Stimulated activated CD8-positive, alpha-beta memory T cell treated with anti-CD3 and anti-CD28 coated beads, Interleukin-12 subunit alpha, Interleukin-12 subunit beta, amount 100 ng/mL, for 24 hours (primary cell): ENCODE results near the gene CCT6A.
A peak's percentile ranks its signal among the peaks of the same experiment; 100 is the strongest.
"Not testable (repeated sequence)": the region's sequence is repeated elsewhere in the genome, so short reads cannot be mapped to it uniquely, and the experiment has no call there.

Source experiments
- DNase-seq: peaks from one replicate; pipeline ENCODE4 v3.0.0-alpha.2; 2020; ENCODE audit errors: extremely low read depth

CCT6A gene

DNA sequence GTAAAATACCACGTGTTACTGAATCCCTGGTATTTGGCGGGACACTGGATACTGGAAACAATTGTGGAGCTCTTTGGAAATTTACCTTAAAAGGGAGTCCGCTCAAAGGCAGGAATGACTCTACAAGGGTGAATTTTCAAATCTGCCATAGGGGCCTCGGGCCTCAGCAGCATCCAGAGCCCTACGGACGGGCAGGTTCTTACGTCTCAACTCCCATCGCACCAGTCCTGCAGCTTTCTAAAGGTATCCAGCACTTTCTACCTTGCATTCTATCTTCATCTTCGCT lies 569 bp upstream of the CCT6A start:
- no peak for DNase-seq

DNA sequence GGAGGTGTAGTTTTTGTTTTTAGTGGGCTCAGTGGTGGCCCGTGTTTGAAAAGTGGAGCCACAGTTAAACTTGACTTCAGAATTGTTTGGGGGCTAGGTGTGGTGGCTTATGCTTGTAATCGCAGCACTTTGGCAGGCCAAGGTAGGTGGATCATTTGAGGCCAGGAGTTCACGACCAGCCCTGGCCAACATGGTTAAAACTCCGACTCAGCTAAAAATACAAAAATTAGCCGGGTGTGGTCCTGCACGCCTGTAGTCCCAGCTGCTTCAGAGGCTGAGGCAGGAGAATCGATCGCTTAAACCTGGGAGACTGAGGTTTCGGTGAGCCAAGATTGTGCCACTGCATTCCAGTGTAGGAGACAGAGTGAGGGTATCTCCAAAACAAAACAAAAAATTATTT lies 1.8 kb downstream of the CCT6A start:
- DNase-seq, result no peak

DNA sequence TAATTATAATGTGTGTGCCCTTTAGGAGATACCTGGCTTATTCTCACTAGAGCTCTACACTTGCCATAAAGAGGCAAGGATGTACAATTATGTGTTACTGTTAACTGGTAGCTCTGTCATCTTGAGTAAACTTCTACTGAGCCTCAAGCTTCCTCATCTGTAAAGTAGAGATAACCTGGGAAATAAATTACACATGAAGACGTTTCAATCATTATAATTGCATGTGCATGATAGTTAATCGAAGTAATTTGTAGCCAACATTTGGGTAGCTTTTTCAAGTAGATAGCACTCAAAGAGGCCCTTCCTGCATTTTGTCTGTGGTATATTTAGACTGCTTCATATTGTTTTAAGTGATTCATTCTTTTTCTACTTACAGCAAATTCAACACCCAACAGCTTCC lies 2.4 kb downstream of the CCT6A start:
- no peak for DNase-seq

DNA sequence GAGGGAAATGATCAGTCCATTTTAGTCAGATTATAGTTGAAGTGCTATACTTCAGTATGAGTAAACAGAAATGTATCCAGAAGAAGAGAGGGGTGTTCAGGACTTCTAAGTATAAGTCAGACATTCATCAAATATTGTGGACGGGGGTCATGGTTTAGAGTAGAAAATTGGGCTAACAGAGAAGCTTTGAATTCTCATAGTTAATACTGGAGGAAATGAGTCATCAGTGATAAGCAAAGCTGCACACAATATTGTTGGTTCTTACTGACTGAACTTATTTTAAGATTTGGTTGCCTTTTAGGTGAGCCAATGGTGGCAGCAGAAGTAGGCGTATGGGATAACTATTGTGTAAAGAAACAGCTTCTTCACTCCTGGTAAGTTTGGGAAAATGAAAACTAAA lies 10.8 kb downstream of the CCT6A start:
- no peak for DNase-seq

DNA sequence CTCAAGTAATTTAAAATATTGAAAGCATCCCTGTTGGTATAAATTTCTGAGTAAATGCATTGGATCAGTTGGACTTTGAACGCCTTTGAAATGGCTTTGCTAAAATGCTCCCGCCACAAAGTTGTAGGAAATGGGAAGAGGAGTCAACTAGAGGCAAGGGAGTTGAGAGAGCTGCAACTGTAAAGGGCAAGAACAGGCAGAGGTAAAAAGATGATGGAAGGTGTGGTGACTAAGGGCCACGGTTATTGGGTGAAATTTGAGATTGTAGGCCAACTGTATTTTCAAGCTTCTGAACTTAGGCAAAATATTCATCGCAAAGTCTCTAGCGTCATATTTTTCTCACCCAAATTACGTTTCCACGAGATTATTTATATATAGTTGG lies 11.9 kb downstream of the CCT6A start:
- no peak for DNase-seq

DNA sequence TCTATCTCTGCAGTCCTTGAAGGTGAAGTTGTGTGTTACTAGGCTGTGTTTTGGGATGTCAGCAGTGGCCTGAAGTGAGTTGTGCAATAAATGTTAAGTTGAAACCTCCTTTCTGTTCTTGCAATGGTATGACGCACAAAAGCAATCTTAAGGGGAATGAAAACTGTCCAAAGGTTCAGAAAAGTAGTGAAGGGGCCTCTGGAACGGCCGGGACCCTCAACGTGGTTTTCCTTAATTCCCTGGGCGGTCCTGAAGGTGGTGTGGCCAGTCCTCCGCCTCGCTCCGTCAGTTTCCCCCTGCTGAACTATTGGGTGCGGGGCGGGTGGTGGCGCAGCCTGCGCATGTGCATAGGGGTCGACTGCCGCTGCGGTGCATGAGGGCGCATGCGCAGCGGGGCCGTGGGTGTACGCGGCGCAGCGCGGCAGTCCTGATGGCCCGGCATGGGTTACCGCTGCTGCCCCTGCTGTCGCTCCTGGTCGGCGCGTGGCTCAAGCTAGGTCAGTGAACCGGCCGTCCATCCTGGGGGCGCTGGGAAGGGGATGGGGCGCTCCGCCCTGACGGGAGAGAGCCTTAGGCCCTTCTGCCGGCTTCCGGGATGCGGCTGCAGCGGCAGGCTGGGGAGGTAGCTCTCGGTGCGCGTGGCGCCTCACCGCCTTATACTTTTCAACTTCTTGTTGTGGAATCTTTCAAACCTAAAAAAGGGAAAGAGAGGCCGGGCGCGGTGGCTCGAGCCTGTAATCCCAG lies 12.5 kb downstream of the CCT6A start, which contains the start of gene SUMF2:
TSS of gene SUMF2 (plus strand) at position 405 of the 744 bp plus-strand sequence. CDS start at position 431, 26 bp downstream.
- DNase-seq, result peak; percentile 75

DNA sequence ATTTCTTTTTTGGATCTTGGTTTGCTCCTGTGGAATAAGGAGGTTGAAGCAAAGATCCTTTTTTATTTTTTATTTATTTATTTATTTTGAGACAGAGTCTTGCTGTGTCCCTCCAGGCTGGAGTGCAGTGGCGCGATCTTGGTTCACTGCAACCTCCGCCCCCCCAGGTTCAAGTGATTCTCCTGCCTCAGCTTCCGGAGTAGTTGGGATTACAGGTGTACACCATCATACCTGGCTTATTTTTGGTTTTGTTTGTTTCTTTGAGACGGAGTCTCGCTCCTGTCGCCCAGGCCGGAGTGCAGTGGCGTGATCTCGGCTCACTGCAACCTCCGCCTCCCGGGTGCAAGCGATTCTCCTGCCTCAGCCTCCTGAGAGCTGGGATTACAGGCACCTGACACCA lies 14.8 kb downstream of the CCT6A start:
- DNase-seq, result not testable (repeated sequence)

DNA sequence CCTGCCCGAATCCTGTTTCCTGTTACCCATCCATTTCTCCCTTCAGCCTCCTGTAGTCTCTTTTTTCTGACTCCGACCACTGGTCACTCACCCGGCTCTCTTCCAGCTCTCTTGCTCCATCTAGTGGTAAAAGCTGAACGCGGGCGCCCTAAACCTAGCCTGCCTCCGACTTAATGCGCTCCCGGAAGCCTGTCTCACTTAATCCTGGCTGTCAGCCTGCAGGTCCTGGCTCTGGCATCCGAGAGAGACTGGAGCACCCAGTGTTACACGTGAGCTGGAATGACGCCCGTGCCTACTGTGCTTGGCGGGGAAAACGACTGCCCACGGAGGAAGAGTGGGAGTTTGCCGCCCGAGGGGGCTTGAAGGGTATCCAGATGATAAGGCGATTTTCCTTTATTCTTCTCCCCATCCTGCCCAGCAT lies 22.8 kb downstream of the CCT6A start:
- no peak for DNase-seq

DNA sequence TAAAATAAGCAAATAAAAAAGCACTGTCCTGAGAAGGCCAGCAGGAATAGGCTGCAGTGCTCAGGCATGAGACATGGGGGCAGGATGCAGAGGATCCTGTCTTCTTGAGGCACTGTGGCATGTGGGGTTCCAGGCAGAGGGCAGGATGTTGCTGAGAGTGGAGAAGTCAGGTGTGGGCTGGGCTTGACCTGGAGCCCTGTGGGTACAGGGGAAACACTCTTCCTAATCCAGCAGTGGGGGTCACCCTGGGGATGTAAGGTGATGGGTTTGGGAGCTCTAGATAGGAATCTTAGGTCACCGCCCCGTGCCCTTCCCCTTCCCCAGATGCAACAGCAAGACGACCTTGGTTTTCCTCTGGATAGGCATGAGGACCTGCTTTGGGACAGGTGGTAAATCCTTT lies 26.1 kb downstream of the CCT6A start:
- no peak for DNase-seq

DNA sequence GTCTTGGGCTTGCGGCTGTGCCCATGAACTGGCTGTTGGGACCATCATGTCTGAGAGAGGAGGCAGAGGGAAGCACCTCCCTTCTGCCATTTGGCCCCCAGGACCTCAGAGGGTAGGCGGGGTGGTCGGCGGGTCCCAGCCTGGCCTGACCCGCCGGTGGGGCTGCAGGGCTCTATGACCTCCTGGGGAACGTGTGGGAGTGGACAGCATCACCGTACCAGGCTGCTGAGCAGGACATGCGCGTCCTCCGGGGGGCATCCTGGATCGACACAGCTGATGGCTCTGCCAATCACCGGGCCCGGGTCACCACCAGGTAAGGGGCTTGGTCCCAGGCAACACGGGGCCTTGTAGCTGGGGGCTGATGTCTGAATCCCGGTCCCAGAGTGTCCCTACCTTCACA lies 26.6 kb downstream of the CCT6A start:
- DNase-seq, result no peak

DNA sequence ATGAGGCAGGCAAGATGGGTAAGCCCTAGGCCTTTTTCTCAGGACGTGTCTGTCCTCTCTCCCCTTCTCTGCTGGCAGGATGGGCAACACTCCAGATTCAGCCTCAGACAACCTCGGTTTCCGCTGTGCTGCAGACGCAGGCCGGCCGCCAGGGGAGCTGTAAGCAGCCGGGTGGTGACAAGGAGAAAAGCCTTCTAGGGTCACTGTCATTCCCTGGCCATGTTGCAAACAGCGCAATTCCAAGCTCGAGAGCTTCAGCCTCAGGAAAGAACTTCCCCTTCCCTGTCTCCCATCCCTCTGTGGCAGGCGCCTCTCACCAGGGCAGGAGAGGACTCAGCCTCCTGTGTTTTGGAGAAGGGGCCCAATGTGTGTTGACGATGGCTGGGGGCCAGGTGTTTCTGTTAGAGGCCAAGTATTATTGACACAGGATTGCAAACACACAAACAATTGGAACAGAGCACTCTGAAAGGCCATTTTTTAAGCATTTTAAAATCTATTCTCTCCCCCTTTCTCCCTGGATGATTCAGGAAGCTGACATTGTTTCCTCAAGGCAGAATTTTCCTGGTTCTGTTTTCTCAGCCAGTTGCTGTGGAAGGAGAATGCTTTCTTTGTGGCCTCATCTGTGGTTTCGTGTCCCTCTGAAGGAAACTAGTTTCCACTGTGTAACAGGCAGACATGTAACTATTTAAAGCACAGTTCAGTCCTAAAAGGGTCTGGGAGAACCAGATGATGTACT lies 28.1 kb downstream of the CCT6A start:
- no peak for DNase-seq

DNA sequence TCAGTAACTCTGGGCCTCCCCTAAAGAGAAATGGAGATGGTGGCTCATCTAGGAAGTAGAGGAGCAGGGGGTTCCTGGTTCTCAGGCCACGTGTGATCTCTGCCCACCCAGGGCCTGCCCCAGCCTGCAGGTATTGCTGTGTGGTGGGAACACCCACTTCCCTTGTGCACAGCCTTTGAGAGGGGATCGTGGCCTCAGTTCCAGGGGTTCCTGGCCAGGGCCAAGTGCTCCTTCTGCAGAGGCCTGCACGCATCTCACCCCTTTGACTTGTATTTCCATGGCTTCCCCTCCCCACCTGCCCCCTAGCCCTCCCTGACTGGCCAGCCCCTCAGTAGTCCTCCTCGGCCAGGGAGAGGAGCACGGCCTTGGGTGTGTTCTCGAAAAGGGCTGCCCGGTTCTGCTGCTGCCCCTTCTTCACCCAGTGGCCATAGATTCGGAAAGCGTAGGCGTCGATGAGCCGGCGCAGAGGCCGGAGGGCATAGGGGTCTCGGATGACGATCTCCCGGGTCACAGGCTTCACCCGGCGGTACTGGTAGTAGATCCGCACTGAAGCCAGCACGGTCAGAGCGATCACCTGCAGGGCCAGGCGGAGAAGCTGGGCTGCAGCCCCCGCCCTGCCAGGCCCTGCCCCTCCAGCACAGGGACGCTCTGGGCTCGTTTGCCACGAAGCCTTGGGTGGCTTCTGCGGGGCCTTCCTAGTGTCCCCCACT lies 29.3 kb downstream of the CCT6A start:
- DNase-seq, result not testable (repeated sequence)

DNA sequence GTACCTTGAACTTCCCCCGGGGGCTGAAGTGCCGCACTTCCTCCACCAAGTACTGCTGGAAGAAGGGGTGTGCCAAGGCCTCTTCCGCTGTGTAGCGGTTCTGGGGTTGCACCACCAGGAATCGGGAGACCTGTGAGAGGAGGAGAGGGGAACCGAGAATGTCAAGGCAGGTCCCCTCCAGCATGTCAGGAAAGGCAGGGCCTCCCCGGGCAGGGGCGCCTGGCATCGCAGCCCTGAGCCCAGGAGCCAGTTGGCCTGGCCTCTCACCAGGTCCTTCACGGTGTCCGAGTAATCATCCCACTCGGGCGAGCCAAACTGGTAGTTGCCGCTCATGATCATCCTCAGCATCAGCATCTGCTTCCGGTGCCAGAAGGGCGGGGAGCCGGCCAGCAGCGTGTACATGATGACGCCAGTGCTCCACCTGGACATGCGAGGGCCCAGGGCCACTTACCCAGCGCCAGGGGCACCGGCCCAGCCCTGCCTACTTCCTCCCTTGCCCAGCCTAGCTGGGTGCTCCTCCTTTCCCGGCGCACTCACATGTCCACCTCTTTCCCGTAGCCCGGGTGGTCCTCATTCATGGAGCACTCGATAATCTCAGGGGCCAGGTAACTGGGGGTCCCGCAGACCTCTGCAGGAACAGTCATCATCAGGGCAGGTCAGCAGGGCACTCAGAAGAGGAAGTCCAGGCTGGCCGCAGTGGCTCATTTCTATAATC lies 30.2 kb downstream of the CCT6A start:
- no peak for DNase-seq

DNA sequence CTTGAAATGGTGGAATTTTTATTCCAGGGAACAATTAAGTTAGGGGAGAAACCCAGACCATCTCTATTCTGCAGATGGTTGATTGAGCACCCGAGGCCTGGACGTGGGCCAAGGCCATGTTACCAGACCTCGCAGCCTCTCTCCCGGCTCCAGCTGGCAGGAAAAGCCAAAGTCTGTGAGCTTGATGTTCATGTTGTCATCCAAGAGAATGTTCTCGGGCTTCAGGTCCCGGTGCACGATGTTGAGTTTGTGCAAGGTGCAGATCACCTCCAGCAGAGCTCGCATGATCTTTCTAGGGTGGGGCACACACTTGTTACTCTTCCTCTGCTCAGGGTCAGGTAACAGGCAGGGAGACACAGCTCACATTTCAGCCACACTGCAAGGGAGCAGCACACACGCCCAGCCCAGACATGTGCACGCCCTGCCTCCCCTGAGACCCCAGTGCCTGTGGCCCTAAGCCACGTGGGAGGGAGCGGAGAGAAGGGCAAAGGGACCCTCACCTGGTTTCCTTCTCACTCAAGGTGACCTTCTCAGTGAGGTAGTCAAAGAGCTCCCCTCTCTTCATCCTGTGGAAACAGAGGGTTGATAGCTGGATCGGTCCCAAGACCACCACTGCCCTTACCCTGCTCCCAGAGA lies 31.7 kb downstream of the CCT6A start:
- no peak for DNase-seq

DNA sequence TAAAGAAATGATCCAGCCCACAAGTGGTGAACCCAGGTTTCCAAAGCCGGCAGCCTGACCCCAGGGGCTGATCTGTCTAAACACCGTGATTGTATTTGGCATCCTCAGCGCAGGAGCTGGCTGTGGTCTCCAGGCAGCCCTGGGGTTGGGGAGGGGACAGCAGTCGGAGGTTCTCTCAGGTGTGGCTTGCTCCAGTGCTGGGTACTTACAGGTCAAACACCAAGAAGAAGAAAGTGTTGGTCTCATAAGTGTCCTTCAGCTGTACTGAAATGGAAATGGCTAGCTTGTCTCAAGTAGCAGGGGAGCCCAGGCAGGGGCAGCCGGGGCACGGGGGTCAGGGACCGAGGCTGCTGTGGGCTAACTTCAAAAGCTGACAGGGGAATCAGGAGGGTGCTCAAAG lies 35.2 kb downstream of the CCT6A start:
- no peak for DNase-seq

DNA sequence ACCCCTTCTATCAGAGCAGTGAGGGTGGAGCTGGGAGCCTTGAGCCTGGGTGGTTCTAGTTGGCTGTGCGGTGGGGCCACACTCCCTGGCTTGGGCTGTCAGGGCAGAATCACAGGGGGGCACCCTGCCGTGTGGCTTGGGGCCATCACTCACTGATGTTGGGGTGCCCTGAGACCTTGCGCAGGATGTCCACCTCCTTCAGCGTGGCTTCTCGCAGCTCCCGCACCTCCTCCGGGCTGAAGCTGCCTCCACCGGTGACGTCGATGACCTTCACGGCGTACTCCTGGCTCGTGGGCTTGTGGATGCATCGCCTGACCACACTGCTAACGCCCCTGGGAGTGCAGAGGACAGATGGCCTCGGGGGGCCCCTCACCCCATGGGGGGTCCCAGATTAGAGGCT lies 35.9 kb downstream of the CCT6A start:
- no peak for DNase-seq

DNA sequence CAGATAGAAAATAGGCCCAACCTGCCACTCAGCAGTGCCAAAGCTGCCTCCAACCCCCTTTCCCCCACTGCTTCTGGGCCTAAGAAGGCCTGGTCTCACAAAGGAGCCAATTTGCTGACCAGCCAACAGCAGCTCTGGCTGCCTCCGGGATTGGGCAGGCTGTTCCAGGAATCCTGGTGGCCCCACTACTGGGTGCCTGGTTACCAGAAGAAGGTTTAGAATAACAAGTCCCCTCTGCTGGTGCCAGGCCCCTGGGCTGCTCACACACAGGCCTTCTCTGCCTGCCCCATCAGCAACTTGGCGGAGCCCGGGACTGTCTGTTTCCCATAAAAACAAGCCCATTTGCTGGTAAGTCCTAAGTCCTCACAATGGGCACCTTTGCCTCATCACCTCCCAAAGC lies 40.0 kb downstream of the CCT6A start:
- no peak for DNase-seq

DNA sequence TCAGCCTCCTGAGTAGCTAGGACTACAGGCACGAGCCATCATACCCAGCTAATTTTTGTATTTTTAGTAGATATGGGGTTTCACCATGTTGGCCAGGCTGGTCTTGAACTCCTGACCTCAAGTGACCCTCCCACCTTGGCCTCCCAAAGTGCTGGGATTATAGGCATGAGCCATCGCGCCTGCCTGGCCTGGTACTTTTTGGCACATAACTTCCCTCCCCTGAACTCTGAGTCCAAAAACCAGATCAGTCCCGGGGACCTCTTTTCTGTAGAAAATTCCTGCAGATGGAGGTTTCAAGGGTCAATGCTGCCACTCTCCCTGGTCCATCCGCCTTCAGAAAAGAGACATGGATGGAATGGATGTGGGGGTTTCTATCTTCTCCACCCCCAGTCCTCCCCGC lies 40.8 kb downstream of the CCT6A start:
- not testable (repeated sequence) for DNase-seq

DNA sequence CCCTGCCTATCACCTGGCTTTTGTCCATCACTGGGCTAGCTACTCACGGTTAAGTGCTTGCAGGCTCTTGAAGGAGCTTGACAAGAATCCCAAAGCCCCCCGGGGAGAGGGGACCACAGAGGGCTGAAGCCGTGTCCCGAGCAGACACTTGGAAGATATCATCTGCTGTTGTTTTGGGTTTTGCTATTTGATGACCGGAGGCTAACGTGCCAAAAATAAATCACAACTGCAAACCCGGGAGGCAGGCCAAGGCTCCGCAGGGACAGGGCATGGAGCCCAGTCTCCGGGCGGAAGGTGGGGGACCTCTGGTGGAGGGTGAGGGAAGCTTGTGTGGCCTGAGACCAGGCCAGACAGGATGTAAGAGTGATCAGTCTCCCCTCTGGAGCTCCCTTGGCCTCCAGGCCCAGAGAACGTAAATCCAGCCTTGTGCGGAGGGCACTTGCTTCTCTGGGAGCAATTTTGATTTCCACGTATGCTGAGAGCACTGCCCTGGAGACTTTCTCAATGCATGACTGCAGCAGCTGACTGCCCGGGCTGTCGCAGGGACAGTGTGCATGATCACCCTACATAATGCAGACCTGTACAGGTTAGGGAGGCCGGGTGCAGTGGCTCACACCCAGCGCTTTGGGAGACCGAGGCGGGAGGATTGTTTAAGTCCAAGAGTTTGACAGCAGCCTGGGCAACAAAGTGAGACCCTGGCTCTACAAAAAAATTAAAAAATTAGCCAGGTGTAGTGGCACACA lies 41.4 kb downstream of the CCT6A start, which contains the start of gene PHKG1:
TSS of gene PHKG1 (minus strand) at position 164 of the 743 bp plus-strand sequence. CDS start 4,011 bp downstream, outside the sequence.
- no peak for DNase-seq

DNA sequence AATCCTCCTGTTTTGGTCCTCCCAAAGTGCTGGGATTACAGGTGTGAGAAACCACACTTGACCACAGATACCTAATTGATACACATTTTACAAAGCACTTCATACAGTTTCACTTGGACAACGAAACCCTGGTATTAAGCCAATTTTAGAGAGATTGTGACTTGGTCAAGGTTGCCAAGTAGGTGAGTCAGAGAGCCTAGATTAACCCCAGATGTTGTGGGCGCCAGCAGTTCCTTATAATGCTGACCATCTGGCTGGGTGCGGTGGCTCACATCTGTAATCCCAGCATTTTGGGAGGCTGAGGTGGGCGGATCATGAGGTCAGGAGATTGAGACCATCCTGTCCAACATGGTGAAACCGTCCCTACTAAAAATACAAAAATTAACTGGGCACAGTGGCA lies 46.1 kb downstream of the CCT6A start:
- DNase-seq, result no peak
